Nephron (organoid): ENCODE results near the gene RARRES1.
A peak's percentile ranks its signal among the peaks of the same experiment; 100 is the strongest.

Experiments used
- H3K27ac Mint-ChIP-seq, 3 experiments: 2 replicates each; pipeline ENCODE4 v1.8.0; 2020; ENCODE audit warnings: mixed read lengths in 3 of 3, mild to moderate bottlenecking in 2 of 3, moderate library complexity in 1 of 3
- H3K27me3 Mint-ChIP-seq: 2 replicates; pipeline ENCODE4 v1.8.0; 2021; ENCODE audit warnings: low read depth, mild to moderate bottlenecking, moderate library complexity, mixed read lengths
- H3K36me3 Mint-ChIP-seq: 2 replicates; pipeline ENCODE4 v1.8.0; 2020; ENCODE audit warnings: low read depth, mixed read lengths
- H3K4me1 Mint-ChIP-seq: 2 replicates; pipeline ENCODE4 v1.8.0; 2020; ENCODE audit warnings: mixed read lengths
- H3K4me3 Mint-ChIP-seq, 3 experiments: 2 replicates each; pipeline ENCODE4 v1.8.0; 2020; ENCODE audit warnings: mild to moderate bottlenecking in 3 of 3, mixed read lengths in 3 of 3, moderate library complexity in 2 of 3
- H3K9me3 Mint-ChIP-seq: 2 replicates; pipeline ENCODE4 v1.8.0; 2020; ENCODE audit warnings: mixed read lengths
- CTCF ChIP-seq, 3 experiments: fragments of 200-600 bp; sonication (generic); IDR thresholded peaks; one replicate each; pipeline ENCODE4 v1.5.0; 2021; ENCODE audit warnings: antibody characterized with exemption in 3 of 3; ENCODE audit not compliant: unreplicated experiment in 3 of 3

Gene RARRES1

GRCh38 chr3:158776531-158776930 lies 44.3 kb upstream of the RARRES1 start:
- H3K27ac Mint-ChIP-seq: peak overlapping the region; percentile 10 to 99 (median 98)
- peaks cover 48% of the 10 kb centered on the region for H3K4me1 Mint-ChIP-seq
- H3K36me3 Mint-ChIP-seq: no peaks in the 10 kb centered on the region
- no peak for TF ChIP-seq CTCF (IDR thresholded peaks at IDR 0.05; ENCODE audit: unreplicated experiment in 3 of 3)
- H3K9me3 Mint-ChIP-seq: no peaks in the 10 kb centered on the region
- no peaks in the 10 kb centered on the region for H3K27me3 Mint-ChIP-seq
- H3K4me3 Mint-ChIP-seq: no peak overlapping the region

- no peaks in the 10 kb centered on the region for H3K27me3 Mint-ChIP-seq
- peaks cover 49% of the 10 kb centered on the region for H3K4me1 Mint-ChIP-seq
- no peak for TF ChIP-seq CTCF (IDR thresholded peaks at IDR 0.05; ENCODE audit: unreplicated experiment in 3 of 3)
- H3K9me3 Mint-ChIP-seq: no peaks in the 10 kb centered on the region
- peak overlapping the region; percentile 94 to 99 (median 98) for H3K27ac Mint-ChIP-seq
- no peaks in the 10 kb centered on the region for H3K36me3 Mint-ChIP-seq
- H3K4me3 Mint-ChIP-seq: peak overlapping the region; percentile 1 to 34 (median 11)
Measured at GRCh38 chr3:158775426-158776410, 43.5 kb upstream of the RARRES1 start.

GRCh38 chr3:158774965-158775364 lies 42.7 kb upstream of the RARRES1 start:
- Mint-ChIP-seq H3K9me3 (no peaks in the 10 kb centered on the region), H3K36me3 (no peaks in the 10 kb centered on the region), H3K4me1 (peaks cover 57% of the 10 kb centered on the region), H3K27me3 (no peaks in the 10 kb centered on the region), H3K27ac (peak overlapping the region; percentile 94 to 99 (median 98)), H3K4me3 (peak overlapping the region; percentile 1 to 11 (median 3))
- no peak for TF ChIP-seq CTCF (IDR thresholded peaks at IDR 0.05; ENCODE audit: unreplicated experiment in 3 of 3)

- no peaks in the 10 kb centered on the region for H3K27me3 Mint-ChIP-seq
- H3K27ac Mint-ChIP-seq: peak overlapping the region; percentile 94 to 99 (median 98)
- no peak for TF ChIP-seq CTCF (IDR thresholded peaks at IDR 0.05; ENCODE audit: unreplicated experiment in 3 of 3)
Measured at GRCh38 chr3:158773845-158774830, 41.9 kb upstream of the RARRES1 start.

GRCh38 chr3:158773166-158773565 lies 40.9 kb upstream of the RARRES1 start:
- Mint-ChIP-seq H3K4me1 (peaks cover 75% of the 10 kb centered on the region), H3K4me3 (no peak overlapping the region), H3K27me3 (no peaks in the 10 kb centered on the region), H3K36me3 (no peaks in the 10 kb centered on the region), H3K9me3 (no peaks in the 10 kb centered on the region), H3K27ac (peak overlapping the region; percentile 94 to 99 (median 98))
- TF ChIP-seq CTCF (IDR thresholded peaks at IDR 0.05; ENCODE audit: unreplicated experiment in 3 of 3): no peak

More at GRCh38 chr3:158773845-158774830, 41.9 kb upstream of the RARRES1 start:
- no peaks in the 10 kb centered on the region for H3K36me3 Mint-ChIP-seq
- no peaks in the 10 kb centered on the region for H3K9me3 Mint-ChIP-seq
- peak overlapping the region in 1 of 3 experiments; percentile 32 for H3K4me3 Mint-ChIP-seq
- H3K4me1 Mint-ChIP-seq: peaks cover 65% of the 10 kb centered on the region
